M059J (cell line): ENCODE measurements around the gene TMEM233. TPM values are rescaled to one million over a fixed set of nuclear protein-coding genes. Genes with fewer than 3 reads are reported as not detected.
"Not testable (repeated sequence)": the region's sequence is repeated elsewhere in the genome, so short reads cannot be mapped to it uniquely, and the experiment has no call there.

Experiments used
- DNase-seq: peaks from one replicate; pipeline ENCODE4 v3.0.0-alpha.2; 2012; ENCODE audit warnings: low read depth
- total RNA-seq: library from RNA; depleted of rRNA; stranded (reverse); fragments of >200 nt; shearing (Covaris generic); gene quantifications from 2 replicates; pipeline ENCODE4 v1.2.3, GENCODE V29; 2014

TMEM233 gene
- total RNA-seq, 1 experiment from 2014 or later, result not detected

DNA sequence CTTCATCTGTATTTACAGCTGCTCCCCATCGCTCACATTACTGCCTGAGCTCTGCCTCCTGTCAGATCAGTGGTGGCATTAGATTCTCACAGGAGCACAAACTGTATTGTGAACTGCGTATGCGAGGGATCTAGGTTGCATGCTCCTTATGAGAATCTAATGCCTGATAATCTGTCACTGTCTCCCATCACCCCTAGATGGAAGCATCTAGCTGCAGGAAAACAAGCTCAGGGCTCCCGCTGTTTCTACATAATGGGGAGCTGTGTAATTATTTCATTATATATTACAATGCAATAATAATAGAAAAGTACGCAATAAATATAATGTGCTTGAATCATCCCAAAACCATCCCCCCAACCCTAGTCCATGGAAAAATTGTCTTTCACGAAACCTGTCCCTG, 64.6 kb downstream of the TMEM233 start:
- not testable (repeated sequence) for DNase-seq

DNA sequence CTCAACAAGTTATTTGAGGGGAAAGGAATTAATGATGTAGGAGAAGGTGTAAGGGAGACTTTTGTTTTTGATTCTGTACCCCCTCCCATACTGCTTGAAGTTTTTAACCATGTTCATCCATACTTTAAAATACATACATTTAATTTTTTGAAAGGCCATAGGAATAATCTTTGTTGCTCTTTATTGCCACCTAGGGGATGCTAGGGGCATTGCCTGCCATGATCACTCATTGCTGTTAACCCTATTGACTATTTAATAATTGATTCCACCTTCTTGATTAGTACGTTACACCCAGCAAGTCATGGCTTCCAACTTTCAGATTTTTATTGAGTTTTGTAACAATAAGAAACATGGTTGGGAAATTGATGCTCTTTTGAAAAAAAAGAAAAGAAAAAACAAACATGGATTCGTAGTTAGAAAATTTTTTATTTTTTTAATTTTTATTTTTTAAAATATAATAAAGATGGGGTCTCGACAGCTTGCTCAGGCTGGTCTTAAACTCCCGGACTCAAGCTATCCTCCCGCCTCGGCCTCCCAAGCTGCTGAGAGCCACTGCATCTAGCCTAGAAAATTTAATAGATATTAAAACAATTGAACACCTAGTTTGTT, 65.8 kb downstream of the TMEM233 start:
- DNase-seq, result no peak

DNA sequence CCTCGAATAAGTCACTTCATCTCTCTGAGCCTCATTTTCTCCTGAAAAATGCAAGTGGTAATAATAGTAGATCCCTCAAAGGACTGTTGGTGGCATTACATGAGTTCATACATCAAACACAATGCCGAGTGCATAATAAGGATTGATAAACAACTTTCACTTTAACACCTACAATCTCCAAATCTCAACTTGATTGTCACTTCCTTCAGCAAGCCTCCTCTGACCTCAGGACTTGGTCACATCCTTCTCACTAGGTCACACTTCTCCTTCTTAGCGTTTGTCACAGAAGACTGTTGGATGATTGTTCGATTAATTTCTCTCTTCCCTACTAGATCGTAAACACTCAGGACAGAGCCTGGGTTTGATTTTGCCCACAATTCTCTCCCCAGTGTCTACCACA, 66.5 kb downstream of the TMEM233 start:
- DNase-seq, result no peak

DNA sequence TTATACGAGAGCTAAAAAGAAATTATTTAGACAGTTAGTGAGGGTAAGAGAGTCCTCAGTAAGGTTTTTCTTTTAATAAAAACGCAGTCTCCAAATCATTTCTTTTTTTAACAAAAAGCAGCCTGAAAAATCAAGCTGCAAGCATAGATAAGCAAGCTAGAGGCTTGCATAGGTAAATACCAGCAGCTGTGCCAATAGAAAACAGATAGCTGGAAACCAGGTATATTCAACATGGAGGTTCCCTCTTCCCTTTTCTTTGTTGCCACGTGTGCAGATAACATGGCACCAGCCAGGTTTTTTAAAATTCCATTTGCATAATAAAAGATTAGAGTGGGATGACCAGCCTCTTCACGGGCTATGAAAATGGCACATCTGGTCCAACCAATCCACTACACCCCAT, 68.3 kb downstream of the TMEM233 start:
- no peak for DNase-seq

DNA sequence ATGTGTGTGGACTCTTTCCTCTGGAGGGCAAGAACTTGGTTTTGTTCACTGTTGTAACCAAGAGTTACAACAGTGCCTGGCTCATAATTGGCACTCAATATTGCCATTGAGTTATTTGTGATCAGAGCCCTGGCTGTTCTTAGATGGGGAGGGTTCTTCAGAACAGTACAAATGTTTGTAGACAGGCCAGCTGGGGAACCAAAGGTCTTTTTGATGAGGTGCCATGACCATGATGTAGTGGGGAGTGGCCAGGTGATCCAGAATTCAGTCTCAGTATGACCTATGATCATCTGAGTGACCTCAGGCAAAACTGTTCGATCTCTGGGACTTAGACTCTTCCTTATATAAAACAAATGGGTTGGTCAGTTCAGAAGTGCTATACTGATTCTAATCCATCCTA, 71.1 kb downstream of the TMEM233 start:
- DNase-seq, result no peak

DNA sequence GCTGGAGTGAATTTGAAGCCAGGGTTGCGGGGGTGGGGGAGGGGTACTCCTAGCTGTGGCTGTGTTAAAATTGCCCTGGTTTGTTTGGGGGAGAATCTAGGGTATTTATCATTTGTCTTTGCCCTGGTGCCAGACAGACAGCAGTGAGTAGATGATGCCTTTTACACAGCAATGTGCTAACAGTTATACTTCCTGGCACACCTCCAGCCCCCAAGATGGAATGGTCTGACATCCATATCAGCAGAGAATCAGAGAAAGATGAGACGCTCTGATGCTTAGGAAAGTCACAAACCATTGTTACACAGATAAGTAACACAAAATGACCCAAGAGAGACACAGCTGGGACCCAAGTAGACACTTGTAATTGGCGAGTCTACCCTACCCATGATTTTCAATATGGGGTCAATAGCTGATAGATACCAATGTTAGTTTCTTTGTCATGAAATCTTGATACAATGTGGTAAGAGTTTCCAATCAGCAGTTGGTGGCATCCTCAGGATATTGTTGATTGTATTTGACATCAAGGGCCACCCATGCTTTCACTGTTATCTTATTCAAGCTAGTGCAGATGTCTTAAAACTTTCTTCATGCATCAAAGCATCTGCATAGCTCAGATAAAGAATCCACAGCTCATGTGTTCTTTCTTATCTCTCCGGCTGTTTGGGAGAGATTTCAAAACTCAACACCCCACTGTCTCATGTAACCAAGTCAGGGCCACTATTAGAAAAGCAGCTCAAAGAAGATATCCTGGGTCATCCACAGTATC, 71.8 kb downstream of the TMEM233 start:
- DNase-seq, result no peak

DNA sequence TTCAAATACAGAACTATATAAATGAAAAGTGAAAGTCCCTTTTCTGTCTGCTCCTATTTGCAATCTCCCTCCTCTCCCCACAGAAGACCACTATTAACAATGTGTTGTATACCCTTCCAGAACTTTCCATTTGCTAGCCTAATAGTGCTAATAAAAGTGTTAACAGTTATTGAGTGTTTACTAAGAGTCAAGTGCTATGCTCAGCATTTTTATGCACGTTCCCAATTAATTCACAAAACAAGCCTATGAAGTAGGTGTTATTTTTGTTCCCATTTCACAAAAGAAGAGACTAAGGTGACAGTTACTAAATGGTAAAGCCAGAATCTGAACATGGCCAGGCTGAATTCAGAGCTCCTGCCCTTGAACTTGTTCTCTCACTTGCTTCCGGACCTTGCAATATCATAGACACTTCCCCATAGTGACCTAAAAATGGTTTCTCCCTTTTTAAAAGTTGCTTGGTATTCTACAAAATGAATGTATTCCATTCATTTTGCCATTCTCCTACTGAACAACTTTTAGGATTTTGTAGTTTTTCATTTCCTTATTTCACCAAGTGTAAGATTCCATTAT, 72.7 kb downstream of the TMEM233 start:
- DNase-seq, result no peak

DNA sequence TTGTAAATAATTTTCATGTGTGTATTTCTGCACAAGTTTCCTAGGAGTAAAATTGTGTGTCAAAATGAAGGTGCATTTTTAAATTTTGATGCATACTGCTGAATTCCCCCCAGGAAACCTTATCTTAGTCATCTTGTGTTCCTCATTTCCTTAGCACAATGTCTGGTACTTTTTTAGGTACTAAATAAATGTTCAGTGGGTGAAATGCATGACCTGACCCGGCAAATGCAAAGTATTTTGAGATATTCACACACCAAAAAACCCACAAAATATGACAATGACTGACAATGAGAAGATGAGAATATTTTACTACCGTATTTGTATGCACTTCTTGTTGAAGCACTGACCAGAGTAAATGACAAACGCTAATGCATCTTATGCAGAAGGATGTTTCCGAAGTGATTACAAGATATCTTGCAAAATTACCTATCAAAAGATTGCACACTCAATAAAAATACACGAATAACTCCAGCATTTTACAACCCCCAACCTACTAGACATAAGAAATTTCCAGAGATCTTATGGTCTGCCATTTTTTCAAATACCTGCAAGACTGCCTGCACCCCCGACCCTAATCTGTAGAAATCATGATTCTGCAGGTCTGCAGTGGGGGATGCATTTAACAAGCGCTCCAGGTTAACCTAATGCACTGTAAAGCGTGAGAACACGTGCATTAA, 73.5 kb downstream of the TMEM233 start:
- DNase-seq, result no peak

DNA sequence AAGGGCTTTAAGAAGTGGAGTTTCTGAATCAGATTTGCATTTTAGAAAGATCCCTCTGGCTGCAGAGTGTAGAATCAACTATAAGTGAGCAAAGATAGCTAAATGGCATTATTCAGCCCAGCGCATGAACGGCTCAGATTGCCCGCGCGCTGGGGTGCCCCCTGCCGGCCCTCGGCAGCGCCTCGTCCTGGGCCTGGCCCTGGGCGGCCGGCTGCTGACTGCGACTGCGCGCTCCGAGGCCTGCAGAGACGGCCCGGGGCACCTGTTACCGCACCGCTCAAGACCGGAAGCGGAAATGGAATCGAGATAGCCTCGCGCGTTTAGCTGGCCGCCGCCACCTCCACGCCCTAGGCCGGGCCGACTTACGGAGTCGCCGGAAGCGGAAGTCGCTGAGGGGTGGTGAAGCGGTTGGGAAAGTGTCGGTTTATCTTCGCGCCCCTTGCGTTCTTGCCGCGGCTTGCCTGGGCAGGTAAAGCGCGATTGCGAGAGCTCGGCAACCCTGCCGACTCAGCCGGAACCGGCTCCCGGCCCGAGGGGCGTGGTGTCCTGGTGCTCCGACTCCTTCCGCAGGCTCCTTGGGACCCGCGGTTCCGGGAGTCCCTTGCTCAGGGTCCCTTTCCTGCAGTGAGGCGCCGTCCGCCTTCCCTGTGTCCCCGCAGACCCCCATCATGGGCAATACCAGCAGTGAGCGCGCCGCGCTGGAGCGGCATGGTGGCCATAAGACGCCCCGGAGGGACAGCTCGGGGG, 74.2 kb downstream of the TMEM233 start, which contains the start of gene PRKAB1:
TSS of gene PRKAB1 (plus strand) at position 557 of the 747 bp plus-strand sequence. CDS start at position 669, 112 bp downstream.
- peak; percentile 96 for DNase-seq

DNA sequence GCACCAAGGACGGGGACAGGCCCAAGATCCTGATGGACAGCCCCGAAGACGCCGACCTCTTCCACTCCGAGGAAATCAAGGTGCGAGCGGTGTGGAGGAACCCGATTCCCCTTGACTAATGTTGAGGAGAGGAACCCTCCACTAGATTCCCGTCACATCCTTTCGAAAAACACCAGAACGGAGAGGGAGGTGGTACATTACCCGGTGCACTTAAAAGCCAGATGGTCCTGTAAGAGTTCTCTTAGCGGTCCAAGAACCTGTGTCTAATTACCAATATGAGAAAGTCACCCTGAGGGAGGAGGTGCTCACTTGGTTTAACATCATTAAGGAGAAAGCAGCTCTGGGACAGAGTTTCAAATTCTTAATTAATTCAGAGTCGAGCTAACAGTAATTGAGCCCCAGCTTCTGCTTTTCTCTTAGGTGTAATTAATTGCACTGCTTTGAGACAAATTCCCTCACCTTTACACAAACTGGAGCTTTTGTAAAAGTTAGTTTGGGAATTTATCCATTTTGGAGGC, 74.8 kb downstream of the TMEM233 start:
- DNase-seq, result no peak

DNA sequence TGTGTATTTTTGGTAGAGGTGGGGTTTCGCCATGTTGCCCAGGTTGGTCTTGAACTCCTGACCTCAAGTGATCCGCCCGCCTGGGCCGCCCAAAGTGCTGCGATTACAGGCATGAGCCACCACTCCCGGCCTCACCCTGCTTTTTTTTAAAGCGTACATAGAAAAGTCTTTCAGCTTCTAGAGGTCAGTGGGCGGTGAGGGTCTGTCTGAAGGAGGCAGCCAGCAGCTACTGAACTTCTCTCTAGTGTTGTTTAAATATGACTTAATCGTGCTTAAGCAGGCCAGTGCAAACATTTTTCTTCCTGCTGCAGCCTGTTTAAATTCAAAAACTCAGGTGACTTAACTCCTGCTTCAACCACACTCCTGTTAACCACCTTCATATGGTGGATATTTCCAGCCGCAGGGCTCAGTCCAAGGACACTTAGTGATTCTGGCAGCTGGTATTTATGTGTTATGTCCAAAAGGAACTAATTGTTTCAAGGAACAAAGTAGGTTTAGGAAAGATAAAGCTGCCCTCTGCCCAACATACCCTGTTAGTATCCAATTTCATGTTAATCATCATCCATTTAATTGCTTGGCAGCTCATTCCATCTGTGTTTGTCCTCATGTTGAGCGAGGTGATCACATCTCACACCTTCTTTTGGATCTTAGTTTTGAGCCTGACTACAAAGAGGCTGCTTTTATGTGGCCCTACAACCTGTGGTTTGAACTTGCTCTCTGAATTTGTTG, 76.3 kb downstream of the TMEM233 start:
- DNase-seq, result no peak

DNA sequence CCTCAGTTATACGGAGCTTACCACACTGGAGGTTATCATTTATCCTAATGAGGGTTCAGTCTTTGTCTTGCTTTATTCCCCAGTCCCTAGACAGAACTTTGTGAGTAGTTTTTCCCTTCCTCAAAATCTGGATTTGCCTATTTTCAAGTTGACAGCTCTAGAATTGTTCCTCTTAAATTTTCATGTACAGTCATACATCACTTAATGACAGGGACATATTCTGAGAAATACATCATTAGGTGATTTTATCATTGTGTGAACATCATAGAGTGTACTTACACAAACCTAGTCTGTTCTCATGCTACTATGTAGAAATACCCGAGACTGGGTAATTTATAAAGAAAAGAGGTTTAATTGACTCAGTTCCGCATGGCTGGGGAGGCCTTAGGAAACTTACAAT, 77.5 kb downstream of the TMEM233 start:
- DNase-seq, result no peak

DNA sequence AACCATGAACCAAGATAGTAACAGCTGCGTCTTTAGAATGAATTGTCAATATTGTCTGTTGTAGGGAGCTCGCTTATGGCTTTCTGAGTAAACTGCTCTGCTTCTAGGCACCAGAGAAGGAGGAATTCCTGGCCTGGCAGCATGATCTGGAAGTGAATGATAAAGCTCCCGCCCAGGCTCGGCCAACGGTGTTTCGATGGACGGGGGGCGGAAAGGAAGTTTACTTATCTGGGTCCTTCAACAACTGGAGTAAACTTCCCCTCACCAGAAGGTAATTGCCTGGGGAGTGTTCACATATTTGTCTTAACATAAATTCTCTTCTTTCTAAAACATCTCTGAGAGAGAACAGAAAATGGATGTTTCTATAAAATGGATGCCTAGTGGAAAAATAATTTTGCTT, 78.6 kb downstream of the TMEM233 start:
- DNase-seq, result no peak

DNA sequence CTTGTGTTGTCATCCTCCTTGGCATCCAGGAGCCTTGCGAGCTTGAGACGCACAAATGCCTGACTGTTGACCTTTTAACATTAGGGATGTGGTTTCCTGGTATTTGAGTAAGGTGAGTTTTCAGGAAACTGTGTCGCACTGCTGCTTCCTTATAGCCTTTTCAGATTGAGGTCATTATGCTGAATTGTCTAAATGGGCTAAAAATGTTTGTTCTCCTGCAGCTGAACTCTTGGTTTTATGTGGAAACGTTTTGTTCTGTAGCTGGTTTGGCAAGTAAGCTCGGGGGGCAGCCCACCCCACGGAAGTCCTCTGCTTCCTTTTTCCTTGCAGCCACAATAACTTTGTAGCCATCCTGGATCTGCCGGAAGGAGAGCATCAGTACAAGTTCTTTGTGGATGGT, 80.1 kb downstream of the TMEM233 start:
- DNase-seq, result no peak

DNA sequence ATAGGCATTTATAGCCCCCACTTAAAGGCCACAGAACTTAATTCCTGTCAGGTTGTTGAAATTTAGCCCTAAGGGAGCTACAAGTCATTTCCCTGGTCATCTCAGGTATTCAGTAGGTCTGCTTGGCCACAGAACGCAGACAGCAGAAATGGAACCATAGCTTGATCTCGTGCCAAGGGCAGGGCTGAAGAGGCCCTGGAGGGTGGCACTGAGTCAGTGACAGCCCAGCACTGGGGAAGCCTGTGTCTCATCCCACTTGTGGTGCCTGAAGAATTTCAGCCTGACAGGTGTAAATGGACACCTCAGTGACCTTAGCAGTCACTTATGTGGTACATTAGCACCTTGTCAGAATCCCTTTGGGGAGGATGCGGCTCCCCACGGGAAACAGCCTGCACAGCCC, 81.0 kb downstream of the TMEM233 start:
- no peak for DNase-seq

DNA sequence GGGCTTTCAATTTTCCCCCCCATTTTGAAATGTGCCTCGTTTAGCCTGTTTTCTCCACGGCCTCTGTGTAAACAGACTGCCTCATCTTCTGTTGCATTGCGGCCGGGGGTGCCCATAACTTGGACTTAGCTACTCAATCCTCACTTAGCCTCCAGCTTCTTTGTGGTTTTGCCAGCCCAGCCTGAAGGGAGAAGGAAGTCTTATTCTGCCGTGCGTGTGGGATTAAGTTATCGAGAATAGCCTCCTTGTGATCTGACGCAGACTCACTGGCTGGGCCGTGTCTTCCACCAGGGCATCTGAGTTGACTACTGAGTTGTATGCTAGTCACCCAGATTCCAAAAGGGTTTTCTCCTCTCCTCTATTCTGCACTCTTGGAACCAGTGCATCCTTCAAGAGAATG, 82.4 kb downstream of the TMEM233 start:
- DNase-seq, result no peak

DNA sequence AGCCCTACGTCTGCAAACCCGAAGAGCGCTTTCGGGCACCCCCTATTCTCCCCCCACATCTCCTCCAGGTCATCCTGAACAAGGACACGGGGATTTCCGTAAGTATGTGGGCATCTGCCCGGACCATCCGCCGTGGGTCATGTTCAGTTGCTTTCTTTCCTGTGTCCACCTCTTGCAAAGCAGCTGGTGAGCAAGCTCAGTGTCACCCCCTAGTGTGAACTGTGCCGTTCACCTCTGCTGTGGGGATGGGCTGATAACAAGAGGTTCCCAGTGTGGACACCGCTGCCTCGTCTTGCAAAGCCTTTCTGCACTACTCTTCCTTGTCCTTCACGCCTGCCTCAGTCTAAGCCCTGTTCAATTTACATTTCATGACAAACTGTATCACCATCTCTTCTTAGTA, 83.0 kb downstream of the TMEM233 start:
- DNase-seq, result no peak

DNA sequence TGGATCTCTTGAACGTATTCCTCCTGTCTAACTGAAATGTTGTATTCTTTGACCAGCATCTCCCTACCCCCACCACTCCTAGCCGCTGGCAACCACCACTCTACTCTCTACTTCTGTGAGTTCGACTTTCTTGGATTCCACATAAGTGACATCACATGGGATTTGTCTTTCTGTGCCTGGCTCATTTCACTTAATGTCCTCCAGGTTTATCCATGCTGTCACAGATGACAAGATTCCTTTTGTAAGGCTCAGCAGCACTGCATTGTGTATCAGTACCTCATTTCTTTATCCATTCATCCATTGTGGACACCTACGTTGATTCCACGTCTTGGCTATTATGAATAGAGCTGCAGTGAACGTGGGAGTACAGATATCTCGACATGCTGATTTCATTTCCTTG, 84.9 kb downstream of the TMEM233 start:
- no peak for DNase-seq

DNA sequence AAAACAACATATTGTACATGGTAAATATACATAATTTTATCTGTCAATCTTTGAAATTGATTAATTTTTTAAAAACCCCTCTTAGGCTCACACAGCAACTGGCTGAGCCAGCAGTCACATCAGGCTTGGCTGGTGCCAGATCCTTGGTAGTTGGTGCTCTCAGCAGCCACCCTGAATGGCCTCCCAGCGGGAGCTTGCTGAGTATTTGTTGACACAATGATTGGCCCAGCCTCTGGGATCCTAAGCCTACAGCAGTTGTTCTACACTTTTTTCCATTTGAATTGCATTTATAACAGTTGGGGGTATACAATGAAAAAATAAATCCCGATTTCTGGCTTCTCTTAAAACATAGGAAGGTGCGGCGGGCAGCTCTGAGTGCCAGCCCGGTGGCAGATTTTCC, 85.5 kb downstream of the TMEM233 start:
- no peak for DNase-seq

DNA sequence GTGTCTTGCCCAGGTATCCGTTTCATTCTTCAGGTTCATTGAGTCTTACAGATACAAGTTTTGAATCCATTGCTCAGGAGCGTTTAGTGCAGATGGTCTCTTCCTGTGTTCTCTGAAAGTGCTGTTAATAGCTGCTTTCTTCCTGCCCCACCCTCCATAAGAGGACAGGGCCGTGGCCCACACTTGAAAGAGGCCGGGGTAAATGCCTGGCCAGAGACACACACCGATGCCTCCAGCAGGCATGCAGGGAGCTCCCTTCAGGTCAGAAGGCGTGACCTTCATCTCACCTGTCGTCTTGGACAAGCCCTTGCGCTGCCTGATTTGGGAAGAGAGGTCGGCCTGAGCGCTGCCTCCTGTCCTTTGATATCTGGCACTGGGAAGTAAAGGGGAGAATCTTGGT, 85.9 kb downstream of the TMEM233 start:
- DNase-seq, result no peak

DNA sequence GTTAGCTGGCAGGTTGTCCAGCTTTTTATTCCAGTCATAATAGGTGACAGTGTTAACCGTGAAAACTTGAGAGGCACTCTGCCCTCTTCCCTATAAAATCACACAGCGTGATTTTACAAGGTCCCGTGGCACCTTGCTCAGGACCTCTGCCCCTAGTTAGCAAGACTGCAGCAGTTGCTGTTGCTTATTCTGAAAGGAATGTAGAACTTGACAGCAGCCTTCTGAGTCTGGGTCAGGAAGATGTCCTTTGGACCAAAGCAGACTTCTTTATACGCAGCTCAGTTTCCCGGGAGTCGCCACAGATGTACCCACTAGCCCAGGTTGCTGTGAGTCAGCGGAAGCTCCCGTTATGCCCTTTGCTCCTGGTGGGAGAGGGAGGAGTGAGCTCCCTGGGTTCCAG, 87.5 kb downstream of the TMEM233 start:
- DNase-seq, result no peak
